Fibroblast of the conjunctiva (primary cell): ENCODE data around the gene CASZ1.

Experiments
- DNase-seq: peaks from one replicate; pipeline ENCODE4 v3.0.0-alpha.2; 2010; ENCODE audit warnings: low read depth

Gene CASZ1, protein sequence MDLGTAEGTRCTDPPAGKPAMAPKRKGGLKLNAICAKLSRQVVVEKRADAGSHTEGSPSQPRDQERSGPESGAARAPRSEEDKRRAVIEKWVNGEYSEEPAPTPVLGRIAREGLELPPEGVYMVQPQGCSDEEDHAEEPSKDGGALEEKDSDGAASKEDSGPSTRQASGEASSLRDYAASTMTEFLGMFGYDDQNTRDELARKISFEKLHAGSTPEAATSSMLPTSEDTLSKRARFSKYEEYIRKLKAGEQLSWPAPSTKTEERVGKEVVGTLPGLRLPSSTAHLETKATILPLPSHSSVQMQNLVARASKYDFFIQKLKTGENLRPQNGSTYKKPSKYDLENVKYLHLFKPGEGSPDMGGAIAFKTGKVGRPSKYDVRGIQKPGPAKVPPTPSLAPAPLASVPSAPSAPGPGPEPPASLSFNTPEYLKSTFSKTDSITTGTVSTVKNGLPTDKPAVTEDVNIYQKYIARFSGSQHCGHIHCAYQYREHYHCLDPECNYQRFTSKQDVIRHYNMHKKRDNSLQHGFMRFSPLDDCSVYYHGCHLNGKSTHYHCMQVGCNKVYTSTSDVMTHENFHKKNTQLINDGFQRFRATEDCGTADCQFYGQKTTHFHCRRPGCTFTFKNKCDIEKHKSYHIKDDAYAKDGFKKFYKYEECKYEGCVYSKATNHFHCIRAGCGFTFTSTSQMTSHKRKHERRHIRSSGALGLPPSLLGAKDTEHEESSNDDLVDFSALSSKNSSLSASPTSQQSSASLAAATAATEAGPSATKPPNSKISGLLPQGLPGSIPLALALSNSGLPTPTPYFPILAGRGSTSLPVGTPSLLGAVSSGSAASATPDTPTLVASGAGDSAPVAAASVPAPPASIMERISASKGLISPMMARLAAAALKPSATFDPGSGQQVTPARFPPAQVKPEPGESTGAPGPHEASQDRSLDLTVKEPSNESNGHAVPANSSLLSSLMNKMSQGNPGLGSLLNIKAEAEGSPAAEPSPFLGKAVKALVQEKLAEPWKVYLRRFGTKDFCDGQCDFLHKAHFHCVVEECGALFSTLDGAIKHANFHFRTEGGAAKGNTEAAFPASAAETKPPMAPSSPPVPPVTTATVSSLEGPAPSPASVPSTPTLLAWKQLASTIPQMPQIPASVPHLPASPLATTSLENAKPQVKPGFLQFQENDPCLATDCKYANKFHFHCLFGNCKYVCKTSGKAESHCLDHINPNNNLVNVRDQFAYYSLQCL (N-terminal part only)

DNA sequence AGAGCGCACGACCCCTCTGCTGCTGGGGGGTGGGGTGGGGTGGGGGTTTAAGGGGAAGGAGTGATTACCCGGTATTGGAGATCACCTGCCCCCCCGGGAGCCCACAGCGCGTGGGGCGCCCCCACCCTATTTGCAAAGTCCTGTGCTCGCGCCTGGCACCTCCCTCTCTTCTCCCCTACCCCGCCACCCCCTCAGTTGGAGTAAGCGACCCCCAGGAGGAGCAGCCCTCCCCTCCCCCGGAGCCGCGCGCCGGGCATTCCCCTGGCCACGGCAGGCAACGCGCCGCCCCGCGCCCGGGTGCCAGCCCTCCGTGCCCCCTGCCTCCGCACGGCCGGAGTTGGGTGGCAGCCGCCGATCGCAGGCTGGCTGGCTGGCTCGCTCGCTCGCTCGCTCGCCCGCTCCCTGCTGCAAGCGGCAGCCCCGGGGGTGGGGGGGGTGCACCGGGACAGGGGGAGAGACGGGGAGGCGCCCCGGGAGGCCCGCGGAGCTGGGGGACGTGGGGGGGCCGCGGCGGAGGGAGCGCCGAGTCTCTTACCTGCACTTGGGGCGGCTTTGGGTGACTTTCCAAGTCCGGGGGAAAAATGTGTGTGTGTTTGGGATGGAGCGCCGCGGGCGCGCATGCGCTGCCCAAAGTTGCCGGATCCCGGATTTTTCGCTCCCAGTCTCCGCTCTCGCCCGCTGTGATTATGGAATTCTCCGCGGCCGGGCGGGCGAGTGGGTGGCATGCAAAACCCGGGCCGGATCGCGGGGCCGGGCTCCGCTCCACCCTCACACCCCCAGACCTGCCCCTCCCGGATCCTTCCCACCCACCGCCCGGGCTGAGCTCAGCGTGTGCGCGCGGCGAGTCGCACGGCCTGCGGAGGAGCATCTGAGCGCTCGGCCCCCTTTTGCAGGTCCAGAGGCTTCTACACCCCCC is at the start of gene CASZ1:
TSS of gene CASZ1 (minus strand) at position 618 of the 916 bp plus-strand sequence. CDS start 102,757 bp downstream, outside the sequence.
- DNase-seq, result peak; percentile 49

DNA sequence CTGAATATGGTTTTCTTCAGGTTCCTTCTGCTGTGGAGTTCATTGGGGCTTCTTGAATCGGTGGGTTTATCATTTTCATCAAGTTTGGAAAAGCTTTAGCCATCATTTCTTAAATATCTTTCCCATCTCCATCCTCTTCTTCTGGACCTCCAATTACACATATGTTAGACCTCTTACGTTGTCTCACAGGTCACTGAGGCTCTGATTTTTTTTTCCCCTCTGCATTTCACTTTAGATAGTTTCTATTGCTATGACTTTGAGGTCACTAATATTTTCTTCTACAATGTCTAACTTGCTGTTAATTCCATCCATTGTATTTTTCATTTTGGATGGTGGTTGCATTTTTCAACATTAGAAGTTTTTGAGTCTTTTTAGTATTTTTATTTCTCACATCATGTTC is 47.3 kb upstream of the CASZ1 start:
- DNase-seq, result no peak

DNA sequence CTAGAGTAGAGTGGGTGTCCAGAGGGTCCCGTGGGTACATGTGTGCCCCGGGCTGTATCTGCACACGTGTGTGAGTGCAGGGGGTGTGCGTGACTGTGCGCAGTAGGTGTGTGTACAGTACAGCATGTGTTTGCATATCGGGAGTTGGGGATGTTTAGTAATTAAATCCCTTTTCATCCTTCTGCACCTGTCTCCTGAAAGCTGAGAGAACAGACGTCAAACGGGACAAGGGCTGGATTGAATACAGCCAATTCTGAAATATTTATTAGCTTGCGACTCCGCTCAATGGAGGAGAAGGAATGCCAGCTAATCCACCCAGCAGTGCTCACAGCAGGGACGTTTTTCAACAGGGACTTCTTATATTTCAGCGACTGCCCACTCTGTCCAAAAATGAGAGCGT is 44.7 kb upstream of the CASZ1 start:
- no peak for DNase-seq

DNA sequence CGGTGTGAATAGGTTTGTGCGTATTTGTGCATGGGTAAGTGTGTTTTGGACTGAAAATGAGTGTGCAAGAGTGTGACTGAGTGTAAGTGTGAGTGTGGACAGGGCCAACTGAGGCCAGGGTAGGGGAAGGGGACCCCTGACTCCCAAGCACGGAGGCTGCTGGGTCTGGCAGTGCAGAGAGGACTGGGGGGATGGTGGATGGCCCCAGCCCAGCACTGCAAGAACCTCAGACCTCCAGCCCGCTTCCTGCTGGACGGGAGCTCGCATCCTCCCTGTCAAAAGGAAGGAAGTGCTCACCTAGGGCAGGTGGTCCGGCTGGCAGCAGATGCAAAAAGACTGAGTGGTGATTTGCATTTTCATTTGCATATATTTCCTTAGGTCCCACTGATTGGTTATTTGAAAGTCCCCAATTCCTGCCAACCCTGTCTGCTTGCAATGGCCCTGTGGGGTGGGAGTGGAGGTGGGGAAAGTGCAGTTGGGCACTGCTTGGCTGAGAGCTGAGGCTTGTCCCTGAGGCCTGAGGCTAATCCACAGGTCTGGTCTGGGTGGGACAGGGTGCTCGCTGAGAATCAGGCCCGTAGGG is 42.8 kb upstream of the CASZ1 start:
- no peak for DNase-seq

DNA sequence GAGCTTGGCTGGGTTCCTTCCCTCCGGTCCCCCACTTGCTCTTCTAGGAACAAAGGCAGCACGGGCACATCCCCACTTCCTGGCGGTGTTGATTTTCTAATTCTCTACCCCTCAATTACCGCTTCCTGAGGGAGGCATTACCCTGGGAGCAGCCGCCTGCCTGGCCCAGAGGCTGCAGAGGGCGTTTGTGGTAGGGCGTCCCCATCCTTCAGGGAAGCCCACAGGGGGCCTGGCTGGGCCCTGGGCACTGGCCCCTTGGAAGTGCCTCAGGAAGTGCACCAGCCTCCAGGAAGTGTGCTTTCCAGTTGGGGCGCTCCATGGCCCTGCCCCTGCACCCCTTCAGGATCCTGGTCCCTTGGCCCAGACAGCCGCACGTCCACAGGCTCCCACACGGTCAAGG is 42.1 kb upstream of the CASZ1 start:
- no peak for DNase-seq

DNA sequence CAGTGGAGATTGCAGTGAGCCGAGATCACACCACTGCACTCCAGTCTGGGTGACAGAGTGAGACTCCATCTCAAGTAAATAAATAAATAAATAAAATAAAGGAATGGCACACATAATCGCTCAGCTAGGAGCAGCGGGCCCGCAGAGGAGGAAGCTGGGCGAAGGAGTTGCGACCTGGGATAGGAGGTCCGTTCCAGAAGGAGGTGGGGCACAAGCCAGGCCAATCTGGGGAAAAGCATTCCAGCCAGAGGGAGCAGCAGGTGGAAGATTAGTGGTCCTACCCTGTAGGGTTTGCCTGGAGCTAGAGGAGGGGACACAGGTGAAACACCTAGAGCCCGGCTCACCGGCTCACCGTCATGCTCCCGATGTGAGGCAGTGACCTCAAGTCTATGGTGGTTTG is 40.3 kb upstream of the CASZ1 start:
- no peak for DNase-seq

DNA sequence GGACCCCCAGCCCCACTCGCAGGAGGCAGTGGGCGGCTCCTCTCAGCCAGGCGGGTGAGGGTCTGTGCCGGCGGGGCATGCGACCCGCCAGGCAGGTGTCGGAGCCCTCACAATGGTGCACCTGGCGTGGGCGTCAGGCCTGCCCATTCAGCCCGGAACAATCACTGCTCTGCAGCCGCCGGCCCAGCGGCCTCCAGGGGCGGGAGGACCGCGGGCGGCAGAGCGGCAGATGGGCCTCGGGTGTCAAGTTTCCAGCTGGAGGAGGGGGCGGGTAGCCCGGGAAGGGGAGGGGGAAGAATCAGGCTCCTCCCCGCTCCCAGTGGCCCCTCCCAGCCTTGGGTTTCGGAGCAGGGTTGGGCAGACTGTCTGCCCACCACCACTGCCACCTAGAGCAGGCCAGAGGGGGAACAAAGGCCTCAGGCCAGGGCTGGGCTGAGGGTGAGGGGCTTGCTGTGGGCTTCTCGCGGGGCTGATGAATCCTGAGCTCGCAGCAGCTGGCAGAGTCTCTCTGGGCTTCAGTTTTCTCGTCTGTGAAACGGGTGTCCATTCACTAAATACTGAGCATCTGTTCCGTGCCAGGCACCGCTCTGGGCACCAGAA is 39.5 kb upstream of the CASZ1 start:
- no peak for DNase-seq

DNA sequence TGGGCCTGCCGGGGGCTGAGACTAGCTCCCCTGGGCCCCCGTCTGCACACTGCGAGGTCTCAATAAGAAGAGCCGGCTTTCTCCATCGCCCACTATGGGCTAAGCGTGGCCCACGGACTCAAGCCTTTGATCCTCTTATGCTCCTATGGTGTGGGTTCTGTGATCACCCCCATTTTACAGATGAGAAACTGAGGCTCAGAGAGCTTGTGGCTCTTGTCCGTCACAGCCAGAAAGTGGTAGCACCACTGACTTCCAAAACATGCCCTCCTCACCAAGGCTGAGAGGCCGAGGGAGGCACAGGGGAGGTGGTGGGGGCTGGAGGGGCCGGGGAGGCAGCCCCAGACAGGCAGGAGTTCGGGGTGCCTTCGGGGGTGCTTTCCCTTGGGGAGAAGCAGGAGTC is 39.0 kb upstream of the CASZ1 start:
- DNase-seq, result no peak

DNA sequence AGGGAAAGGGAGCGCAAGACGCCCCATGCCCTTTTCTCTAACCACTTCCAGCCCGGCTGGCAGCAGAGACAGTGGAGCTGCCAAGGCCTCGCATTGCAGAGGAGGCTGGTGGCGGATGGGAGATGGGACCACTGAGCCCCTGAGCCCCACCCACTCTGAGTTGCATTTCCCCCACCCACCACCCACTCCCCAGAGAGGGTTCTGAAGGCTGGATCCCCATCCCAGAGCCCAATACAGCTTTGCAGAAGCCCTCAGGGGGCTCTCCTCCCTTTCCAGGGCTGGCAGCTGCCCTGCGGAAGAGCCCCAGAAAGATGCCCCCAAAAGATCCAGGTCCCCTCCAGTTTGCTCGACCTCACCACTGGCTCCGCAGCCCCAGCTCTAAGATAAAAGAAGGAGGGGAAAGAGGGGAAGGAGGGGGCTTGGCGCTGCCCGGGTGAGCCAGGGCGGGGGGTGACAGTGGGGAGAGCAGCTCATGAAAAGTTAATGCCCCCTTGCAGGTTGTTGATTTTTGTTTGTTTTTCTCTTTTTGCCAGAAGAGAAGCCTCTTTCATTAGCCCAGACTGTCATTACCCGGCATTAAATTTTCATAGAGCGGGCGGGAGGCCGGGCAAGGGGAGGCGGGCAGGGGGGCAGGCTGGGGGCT is 38.4 kb upstream of the CASZ1 start:
- no peak for DNase-seq

DNA sequence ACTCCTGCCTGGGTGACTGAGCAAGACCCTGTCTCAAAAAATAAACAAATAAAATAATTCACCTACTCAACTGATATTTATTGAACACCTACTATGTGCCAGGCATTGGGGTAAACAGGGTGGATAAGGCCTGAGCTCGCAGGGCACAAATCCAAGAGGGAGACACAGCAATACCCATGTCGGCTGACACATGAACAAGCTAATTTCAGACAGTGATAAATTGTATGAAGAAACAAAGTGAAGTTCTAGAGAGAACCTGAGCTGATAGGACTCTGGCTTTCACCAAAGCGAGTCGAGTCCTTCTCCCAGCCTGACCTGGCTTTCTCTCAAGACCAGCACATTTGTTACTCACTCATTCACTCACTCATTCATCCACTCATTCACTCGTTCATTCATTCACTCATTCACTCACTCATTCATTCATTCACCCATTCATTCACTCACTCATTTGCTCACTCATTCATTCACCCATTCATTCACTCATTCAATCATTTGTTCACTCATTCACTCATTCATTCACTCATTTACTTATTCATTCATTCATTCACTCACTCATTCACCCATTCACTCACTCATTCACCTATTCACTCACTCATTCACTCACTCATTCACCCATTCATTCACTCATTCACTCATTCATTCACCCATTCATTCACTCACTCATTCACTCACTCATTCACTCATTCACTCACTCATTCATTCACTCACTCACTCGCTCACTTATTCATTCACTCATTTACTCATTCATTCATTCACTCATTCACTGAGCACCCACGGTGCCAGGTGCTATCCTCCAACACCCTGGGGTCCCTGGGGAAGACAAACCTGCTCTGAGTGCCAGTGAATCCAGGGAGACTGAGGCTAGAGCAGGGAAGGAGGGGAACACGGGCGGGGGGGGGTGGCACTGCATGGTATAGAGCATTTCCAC is 37.4 kb upstream of the CASZ1 start:
- no peak for DNase-seq

DNA sequence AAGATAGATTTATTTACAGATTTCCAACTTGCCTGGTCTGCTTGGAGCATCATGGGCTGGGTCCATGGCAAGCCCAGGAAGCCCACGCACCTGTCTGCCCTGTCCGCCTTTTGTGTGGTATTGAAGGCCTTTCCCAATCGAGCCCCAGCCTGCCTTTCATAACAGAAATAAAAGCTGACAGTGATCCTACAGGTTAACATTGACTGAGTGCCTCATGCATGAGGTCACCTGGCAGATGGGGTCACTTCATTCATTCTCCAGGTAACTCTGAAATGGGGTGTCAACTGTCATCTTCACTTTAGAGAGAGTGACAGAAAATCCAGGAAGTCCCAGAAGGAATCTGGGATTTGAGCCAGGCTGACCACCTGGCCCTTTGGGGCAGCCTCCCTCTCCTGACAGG is 36.3 kb upstream of the CASZ1 start:
- no peak for DNase-seq

DNA sequence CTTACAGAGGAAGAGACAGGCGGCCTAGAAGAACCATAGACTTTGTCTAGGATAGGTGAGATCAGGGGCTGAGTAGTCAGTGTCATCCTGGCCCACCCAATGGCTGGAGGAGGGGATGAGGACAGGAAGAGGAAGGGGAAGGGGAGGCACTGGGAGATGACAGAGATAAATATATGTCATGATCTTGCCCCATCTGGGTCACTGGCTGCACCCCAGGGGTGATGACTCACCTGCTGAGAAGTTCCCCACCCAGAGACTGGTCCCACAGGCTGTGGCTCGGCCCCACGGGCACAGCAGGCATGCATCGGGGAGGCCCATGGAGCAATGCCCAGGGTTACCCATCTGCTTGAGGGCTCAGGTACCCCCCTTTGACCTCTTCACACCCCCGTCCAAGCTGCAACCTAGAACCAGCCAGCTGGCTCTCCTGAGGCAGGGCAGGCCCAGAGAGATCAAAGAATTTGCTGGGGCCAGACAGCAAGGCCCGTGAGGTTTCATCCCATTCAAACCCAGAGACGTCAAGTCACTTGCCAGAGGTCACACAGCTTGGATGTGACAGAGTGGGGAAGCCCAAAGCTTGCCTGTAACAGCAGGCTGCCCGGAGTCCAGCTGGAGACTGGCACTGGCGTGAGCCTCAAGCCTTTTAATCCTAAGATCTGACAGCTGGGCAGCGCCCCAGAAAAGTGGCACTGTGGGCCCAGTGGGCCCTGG is 34.7 kb upstream of the CASZ1 start:
- DNase-seq, result no peak

DNA sequence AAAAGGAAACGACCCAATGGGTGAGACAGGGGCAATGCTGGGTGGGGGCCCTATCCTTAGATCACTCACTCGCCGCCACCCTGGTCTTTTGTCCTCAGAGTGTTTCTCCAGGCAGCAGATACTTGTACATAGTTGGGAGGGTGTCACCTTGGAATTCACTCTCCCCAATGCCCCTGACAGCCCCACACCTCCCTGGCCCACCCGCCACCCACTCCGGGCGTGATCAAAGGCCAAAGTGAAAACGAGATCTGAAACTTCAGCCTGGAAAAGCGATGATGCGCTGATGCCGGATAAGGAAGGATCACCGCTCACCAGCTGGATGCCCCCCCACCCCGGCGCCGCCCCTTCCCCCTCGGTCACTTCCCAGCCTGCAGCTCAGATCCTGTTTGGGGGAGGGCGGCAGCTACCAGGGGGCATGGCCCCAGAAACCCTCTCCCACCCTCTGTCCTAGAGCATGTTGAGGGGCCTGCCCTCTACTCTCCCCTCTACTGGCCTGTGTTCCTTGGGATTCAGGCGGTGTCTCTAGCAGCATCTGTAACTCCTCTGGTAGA is 33.6 kb upstream of the CASZ1 start:
- DNase-seq, result no peak

DNA sequence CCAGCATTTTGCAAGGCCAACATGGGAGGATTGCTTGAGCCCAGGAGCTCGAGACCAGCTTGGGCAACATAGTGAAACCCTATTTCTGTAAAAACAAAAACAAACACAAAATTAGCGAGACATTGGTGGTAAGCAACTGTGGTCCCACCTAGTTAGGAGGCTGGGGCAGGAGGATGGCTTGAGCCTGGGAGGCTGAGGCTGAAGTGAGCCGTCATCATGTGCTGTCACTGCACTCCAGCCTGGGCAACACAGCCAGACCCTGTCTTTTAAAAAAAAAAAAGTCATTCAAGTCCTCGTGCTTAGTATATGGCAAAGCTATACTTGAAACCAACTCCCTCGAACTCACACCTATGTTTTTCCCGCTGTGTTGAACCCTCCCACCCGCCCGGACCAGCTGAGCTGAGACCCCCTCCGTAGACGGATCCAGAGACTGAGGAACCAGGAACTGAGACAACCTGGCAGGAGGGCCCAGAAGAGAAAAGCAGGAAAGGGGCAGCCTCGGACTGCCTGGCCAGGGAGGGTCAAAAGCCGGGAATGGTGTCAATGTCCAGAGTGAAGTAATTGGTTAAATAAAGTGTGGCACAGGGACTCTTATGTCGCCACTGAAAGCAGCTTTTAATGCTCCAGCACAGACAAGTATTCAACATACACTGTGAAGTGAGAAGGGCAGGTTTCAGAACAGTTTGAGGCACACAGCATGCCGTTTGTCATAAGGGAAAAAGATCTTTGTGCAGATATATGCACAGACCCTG is 32.8 kb upstream of the CASZ1 start:
- DNase-seq, result no peak

DNA sequence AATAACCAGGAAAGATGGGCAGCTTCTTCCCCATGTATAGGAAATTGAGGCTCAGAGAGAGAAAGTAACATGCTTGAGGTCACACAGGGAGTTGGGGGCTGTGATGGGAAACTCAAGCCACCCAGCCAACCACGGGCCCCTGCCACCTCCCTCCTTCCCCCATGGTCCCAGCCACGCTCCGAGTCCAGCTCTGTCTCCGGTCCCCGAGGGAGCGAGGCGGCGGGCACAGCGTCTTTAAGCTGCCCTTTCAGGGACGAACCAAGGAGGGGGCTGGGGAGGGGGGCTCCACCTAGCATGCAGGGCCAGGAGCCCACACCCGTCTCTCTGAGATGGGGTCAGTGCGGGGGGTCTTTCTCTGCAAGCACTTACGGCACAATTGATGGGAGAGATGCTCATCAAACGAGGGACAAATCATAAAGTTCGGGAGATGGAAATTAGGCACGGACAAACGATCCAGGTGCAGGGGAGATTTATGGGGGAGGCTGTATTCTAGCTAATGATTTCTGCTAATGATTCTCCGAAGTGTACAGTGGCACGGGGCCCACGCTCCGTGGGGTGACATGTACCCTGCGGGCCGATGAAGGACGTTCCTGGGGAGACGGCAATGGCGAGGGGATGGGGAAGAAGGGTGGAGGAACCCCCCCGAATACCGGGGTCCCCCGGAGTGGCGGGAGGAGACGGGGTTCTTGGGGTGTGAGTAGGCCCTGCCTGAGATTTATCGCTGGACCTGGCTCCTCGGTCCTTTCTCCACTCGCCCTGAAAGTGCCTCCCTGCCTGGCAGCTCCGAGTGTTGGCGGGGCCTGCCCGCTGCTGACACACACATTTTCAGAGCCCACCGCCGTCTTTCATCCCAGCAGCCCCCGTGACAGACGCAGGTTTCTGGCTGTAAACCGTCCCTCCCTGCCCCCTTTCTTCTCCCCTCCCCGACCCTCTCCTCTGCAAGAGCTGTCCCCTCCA is 31.2 kb upstream of the CASZ1 start:
- DNase-seq, result no peak

DNA sequence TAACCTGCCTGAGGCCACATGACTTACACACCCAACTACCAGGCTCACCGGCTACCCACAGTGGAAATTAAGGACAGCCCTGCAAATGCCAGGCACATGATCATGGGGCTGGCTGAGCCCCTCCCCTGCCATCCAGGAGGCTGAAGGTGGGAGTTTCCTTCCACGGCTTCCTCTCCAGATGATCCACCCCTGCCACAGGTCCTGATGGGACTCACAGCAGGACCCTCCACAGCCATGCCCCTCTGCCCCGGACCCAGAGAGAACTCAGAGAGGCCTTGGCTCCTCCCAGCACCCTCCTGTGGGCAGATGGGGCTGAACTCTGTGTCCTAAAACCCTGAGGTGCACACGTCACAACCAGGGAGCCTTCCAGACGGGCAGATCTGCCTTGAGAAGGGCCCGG is 29.1 kb upstream of the CASZ1 start:
- DNase-seq, result no peak
